NB4 (cell line): ENCODE measurements around the gene RNU7-1.

Experiments used
- DNase-seq: peaks from one replicate; pipeline ENCODE4 v3.0.0; 2010; ENCODE audit warnings: low read depth
- H3K4me3 ChIP-seq: one replicate; pipeline ENCODE4 v1.5.1; 2011; ENCODE audit warnings: mild to moderate bottlenecking, low read depth, low read length, moderate library complexity
- CTCF ChIP-seq: IDR thresholded peaks from one replicate; pipeline ENCODE4 v1.5.1; 2012; ENCODE audit warnings: low read depth, low read length
- MAX ChIP-seq: IDR thresholded peaks from 2 replicates; pipeline ENCODE4 v1.6.1; 2011; ENCODE audit warnings: low read depth, low read length
- MYC ChIP-seq: IDR thresholded peaks from 2 replicates; pipeline ENCODE4 v1.6.1; 2011; ENCODE audit warnings: low read depth, low read length
- POLR2A ChIP-seq: IDR thresholded peaks from 2 replicates; pipeline ENCODE4 v1.6.1; 2011; ENCODE audit warnings: mild to moderate bottlenecking; ENCODE audit not compliant: insufficient read length; ENCODE audit errors: extremely low read depth

RNU7-1 gene

GRCh38 chr12:6923851-6924250 lies 19.8 kb upstream of the RNU7-1 start:
- no peak overlapping the region for H3K4me3 ChIP-seq
- no peak for TF ChIP-seq POLR2A
- TF ChIP-seq MAX = no peak
- no peak for TF ChIP-seq CTCF
- no peak for TF ChIP-seq MYC
- DNase-seq = no peak

- no peak for DNase-seq
- H3K4me3 ChIP-seq = no peak overlapping the region
- TF ChIP-seq POLR2A = no peak
- TF ChIP-seq MAX = no peak
- no peak for TF ChIP-seq MYC
- TF ChIP-seq CTCF = no peak
Observed at GRCh38 chr12:6925239-6925539, 18.4 kb upstream of the RNU7-1 start.

- H3K4me3 ChIP-seq = no peak overlapping the region
- TF ChIP-seq MAX = no peak
- no peak for TF ChIP-seq CTCF
- TF ChIP-seq MYC = no peak
- no peak for TF ChIP-seq POLR2A
- no peak for DNase-seq
Observed at GRCh38 chr12:6925540-6926279, 17.9 kb upstream of the RNU7-1 start.

- H3K4me3 ChIP-seq = peak within 1 kb of the TSS; percentile 43
- DNase-seq = peak; percentile 59
- TF ChIP-seq CTCF (no peak), POLR2A (peak; percentile 29), MYC (peak; percentile 45; the same call in 1 of the 2 replicates), MAX (no peak)
Observed at GRCh38 chr12:6927379-6928021, 16.1 kb upstream of the RNU7-1 start, which contains the start of gene ATN1. Gene ATN1 (plus strand): TSS chr12:6927959. CDS start chr12:6934002, 6,043 bp downstream.

- TF ChIP-seq CTCF = no peak
- TF ChIP-seq MYC = no peak
- TF ChIP-seq POLR2A = no peak
- TF ChIP-seq MAX = no peak
- no peak for DNase-seq
Observed at GRCh38 chr12:6928022-6928702, 15.5 kb upstream of the RNU7-1 start.

More at GRCh38 chr12:6928022-6928702, 15.5 kb upstream of the RNU7-1 start:
- peak overlapping the region; percentile 25 for H3K4me3 ChIP-seq
